OCI-LY7 (cell line): ENCODE results near the gene HPCAL4. TPM values are rescaled to one million over a fixed set of nuclear protein-coding genes. Genes with fewer than 3 reads are reported as not detected.
A peak's percentile ranks its signal among the peaks of the same experiment; 100 is the strongest.

Experiments used
- BruUV-seq: library from RNA; stranded (reverse); fragments of 400-500 nt; replicated peaks from 2 replicates; lab custom pipeline; 2021; lab: Mats Ljungman, UMichigan
- CTCF ChIA-PET: fragments of 300-600 bp; sonication (Branson Sonifier 250); formaldehyde crosslinking; loops from one replicate; lab custom pipeline; 2022; ENCODE audit warnings: antibody characterized with exemption; ENCODE audit not compliant: unreplicated experiment; lab: Charles Lee
- POLR2A ChIA-PET: fragments of 300-600 bp; sonication (Branson Sonifier 250); formaldehyde crosslinking; loops from one replicate; lab custom pipeline; 2022; ENCODE audit warnings: antibody characterized with exemption; lab: Charles Lee
- DNase-seq: peaks from one replicate; pipeline ENCODE4 v3.0.0-alpha.2; 2015; ENCODE audit warnings: low spot score
- H2AFZ ChIP-seq: fragments of 200-600 bp; sonication (generic), shearing (Covaris generic); 2 replicates; pipeline ENCODE4 v1.6.1; 2014; ENCODE audit warnings: mild to moderate bottlenecking, antibody characterized with exemption, low read length, moderate library complexity
- H3K27ac ChIP-seq: fragments of 200-600 bp; sonication (generic); 2 replicates; pipeline ENCODE4 v1.5.1; 2014; ENCODE audit warnings: mixed run types, low read depth, mild to moderate bottlenecking, moderate library complexity, low read length, inconsistent platforms; ENCODE audit not compliant: poor library complexity, severe bottlenecking
- H3K36me3 ChIP-seq: fragments of 200-600 bp; sonication (generic); 2 replicates; pipeline ENCODE4 v1.6.1; 2014; ENCODE audit warnings: mild to moderate bottlenecking, antibody characterized with exemption, low read length, moderate library complexity, mixed read lengths; ENCODE audit not compliant: insufficient read depth
- H3K4me1 ChIP-seq: fragments of 200-600 bp; sonication (generic); 2 replicates; pipeline ENCODE4 v1.5.1; 2014; ENCODE audit warnings: mild to moderate bottlenecking, low read length; ENCODE audit not compliant: insufficient read depth, poor library complexity, severe bottlenecking
- H3K4me2 ChIP-seq: fragments of 200-600 bp; sonication (generic); 2 replicates; pipeline ENCODE4 v1.6.1; 2014; ENCODE audit warnings: mild to moderate bottlenecking, low read length
- H3K4me3 ChIP-seq: fragments of 200-600 bp; sonication (generic); 2 replicates; pipeline ENCODE4 v1.5.1; 2014; ENCODE audit warnings: mild to moderate bottlenecking, low read depth, low read length; ENCODE audit not compliant: poor library complexity, severe bottlenecking
- H3K79me2 ChIP-seq: fragments of 200-600 bp; sonication (generic); 2 replicates; pipeline ENCODE4 v1.6.1; 2016; ENCODE audit warnings: low read depth, mild to moderate bottlenecking, low read length, moderate library complexity, mixed read lengths; ENCODE audit not compliant: insufficient read depth
- H3K9me2 ChIP-seq: fragments of 200-600 bp; sonication (generic); 2 replicates; pipeline ENCODE4 v1.6.1; 2016; ENCODE audit warnings: mild to moderate bottlenecking, low read length, mixed read lengths; ENCODE audit not compliant: insufficient read depth
- H3K9me3 ChIP-seq: fragments of 200-600 bp; sonication (generic); 2 replicates; pipeline ENCODE4 v1.6.1; 2014; ENCODE audit warnings: mild to moderate bottlenecking, mixed run types, low read length, mixed read lengths
- H4K20me1 ChIP-seq: fragments of 200-600 bp; sonication (generic); 2 replicates; pipeline ENCODE4 v1.6.1; 2014; ENCODE audit warnings: mild to moderate bottlenecking, antibody characterized with exemption, low read length, moderate library complexity, mixed read lengths; ENCODE audit not compliant: insufficient read depth
- EZH2phosphoT487 ChIP-seq: fragments of 200-600 bp; sonication (generic); IDR thresholded peaks from 2 replicates; pipeline ENCODE4 v1.6.1; 2018; ENCODE audit warnings: low read depth, borderline replicate concordance, mild to moderate bottlenecking, mixed run types, antibody characterized with exemption, low read length, moderate library complexity, mixed read lengths
- intact Hi-C: fragments of 100-400 bp; cut with micrococcal nuclease; formaldehyde crosslinking; loops from one replicate; pipeline ENCODE4 v1.10.0; 2022; ENCODE audit not compliant: unreplicated experiment
- total RNA-seq, 2 experiments: library from RNA; depleted of rRNA in 1 of 2; stranded (reverse); fragments of >200 nt in 1 of 2; shearing (Covaris generic) in 1 of 2; gene quantifications; 2 replicates each; pipeline ENCODE4 v1.2.3, GENCODE V29; 2014 to 2022
- TF ChIP-seq, protein P1 (sequence below): fragments of 200-600 bp; sonication (generic); conservative IDR thresholded peaks from 2 replicates; pipeline ENCODE4 v1.5.1; 2014; ENCODE audit warnings: mild to moderate bottlenecking, antibody characterized with exemption, low read length, moderate library complexity, mixed read lengths

HPCAL4 gene
- total RNA-seq, 2 experiments from 2014 or later: not detected

GRCh38 chr1:39673215-39673614 lies 18.0 kb downstream of the HPCAL4 start:
- CTCF ChIA-PET: no interaction called here
- Histone ChIP-seq H3K4me1 (no peaks in the 10 kb centered on the region), H3K4me3 (no peak overlapping the region), H3K9me3 (no peaks in the 10 kb centered on the region), H4K20me1 (no peaks in the 10 kb centered on the region), H3K27ac (no peak overlapping the region), H3K4me2 (no peak overlapping the region), H3K79me2 (no peaks in the 10 kb centered on the region), H2AFZ (no peak overlapping the region), H3K9me2 (no peaks in the 10 kb centered on the region), H3K36me3 (no peaks in the 10 kb centered on the region)
- DNase-seq: no peak
- no TSS peak for BruUV-seq
- intact Hi-C loops: no loop called here
- TF ChIP-seq EZH2phosphoT487: no peak
- TF ChIP-seq, protein P1, sequence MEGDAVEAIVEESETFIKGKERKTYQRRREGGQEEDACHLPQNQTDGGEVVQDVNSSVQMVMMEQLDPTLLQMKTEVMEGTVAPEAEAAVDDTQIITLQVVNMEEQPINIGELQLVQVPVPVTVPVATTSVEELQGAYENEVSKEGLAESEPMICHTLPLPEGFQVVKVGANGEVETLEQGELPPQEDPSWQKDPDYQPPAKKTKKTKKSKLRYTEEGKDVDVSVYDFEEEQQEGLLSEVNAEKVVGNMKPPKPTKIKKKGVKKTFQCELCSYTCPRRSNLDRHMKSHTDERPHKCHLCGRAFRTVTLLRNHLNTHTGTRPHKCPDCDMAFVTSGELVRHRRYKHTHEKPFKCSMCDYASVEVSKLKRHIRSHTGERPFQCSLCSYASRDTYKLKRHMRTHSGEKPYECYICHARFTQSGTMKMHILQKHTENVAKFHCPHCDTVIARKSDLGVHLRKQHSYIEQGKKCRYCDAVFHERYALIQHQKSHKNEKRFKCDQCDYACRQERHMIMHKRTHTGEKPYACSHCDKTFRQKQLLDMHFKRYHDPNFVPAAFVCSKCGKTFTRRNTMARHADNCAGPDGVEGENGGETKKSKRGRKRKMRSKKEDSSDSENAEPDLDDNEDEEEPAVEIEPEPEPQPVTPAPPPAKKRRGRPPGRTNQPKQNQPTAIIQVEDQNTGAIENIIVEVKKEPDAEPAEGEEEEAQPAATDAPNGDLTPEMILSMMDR: no peak
- POLR2A ChIA-PET: interaction anchor here (0.6 to 1.3 kb wide), 2 partner anchors 16 to 1610 kb away, joined by 3 to 4 read pairs; no protein-coding TSS in a partner anchor

DNA sequence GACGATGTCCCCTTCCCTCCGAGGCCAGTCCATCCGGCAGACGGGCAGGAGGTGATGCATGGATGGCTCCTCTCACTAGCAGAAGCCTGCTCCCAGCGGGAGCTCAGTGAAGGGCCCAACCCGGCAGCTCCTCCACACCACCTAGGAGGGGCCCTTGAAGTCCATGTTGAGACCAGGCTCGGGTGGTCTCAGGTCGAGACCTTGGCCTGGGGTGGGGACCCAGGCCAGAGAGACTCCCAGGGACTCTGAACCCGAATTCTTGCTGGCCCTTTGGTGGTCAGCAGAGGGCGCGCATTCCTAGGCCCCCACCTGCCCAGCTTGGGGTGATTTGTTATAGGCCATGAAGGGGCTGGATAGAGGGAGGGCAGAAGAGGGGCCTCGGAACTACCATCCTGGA lies 18.7 kb downstream of the HPCAL4 start:
- H3K4me3 ChIP-seq: no peak overlapping the region
- H2AFZ ChIP-seq: no peak overlapping the region
- no peaks in the 10 kb centered on the region for H3K79me2 ChIP-seq
- H3K4me2 ChIP-seq: no peak overlapping the region
- no peaks in the 10 kb centered on the region for H3K4me1 ChIP-seq
- H3K9me3 ChIP-seq: no peaks in the 10 kb centered on the region
- no peak overlapping the region for H3K27ac ChIP-seq
- H3K9me2 ChIP-seq: no peaks in the 10 kb centered on the region
- POLR2A ChIA-PET: no interaction called here
- DNase-seq: no peak
- intact Hi-C loops: no loop called here
- no peaks in the 10 kb centered on the region for H3K36me3 ChIP-seq
- no peaks in the 10 kb centered on the region for H4K20me1 ChIP-seq
- TF ChIP-seq EZH2phosphoT487: no peak
- TF ChIP-seq, protein P1: peak; percentile 71
- BruUV-seq: no TSS peak
- CTCF ChIA-PET: interaction anchor here (0.6 kb wide), 1 partner anchor 66 kb away, joined by 6 read pairs; the partner anchor contains the start of gene PPIE

DNA sequence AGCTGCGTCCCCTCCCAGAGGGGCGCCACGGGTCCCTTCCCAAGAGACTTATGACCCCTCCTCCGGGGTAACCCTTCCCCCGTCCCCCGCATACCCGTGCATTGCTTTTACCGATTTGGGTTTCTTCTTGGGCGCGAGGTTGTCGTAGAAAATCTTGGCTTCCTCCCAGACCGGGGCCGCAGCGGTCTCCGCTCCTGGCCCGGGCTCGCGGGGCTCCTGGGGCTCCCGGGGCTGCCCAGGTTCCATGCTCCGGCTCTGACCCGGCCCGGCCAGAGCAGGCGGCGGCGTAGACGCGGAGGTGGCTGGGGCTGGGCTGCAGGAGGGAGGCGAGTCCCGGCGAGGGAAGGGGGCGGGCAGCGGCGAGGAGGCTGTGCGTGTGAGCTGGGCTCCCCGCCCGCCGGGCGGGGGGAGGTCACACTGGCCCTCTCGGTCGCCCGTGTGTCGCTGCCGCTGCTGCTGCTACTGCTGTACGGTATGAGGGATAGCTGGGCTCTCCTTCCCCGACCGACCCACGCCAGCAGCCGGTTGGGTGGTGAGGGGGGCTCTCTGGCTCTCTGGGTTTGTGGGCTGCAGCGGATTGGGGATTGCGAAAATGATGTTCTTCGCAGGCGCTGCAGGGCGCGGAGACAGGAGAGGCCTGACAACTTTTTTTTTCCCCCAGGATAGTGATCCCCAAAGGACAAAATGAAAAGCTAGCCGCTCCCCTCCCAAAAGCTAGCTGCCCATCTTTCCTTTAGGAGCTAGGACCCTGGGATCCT lies 19.3 kb downstream of the HPCAL4 start, which contains the start of gene NT5C1A:
NT5C1A (minus strand) TSS at position 315 of the 758 bp plus-strand sequence; CDS start at position 246, 69 bp downstream.
- TF ChIP-seq, protein P1: no peak
- no peak for TF ChIP-seq EZH2phosphoT487
- H3K9me2 ChIP-seq: no peaks in the 10 kb centered on the region
- no peaks in the 10 kb centered on the region for H3K4me1 ChIP-seq
- DNase-seq: no peak
- no peaks in the 10 kb centered on the region for H4K20me1 ChIP-seq
- no peaks in the 10 kb centered on the region for H3K36me3 ChIP-seq
- H3K79me2 ChIP-seq: no peaks in the 10 kb centered on the region
- intact Hi-C loops: no loop called here
- H3K4me2 ChIP-seq: no peak within 1 kb of the TSS
- no TSS peak for BruUV-seq
- ChIA-PET POLR2A (no interaction called here), CTCF (interaction anchor here (0.6 kb wide), 1 partner anchor 66 kb away, joined by 6 read pairs; the partner anchor contains the start of gene PPIE)
- no peak within 1 kb of the TSS for H2AFZ ChIP-seq
- H3K27ac ChIP-seq: no peak within 1 kb of the TSS
- H3K4me3 ChIP-seq: no peak within 1 kb of the TSS
- no peaks in the 10 kb centered on the region for H3K9me3 ChIP-seq
